Neuronal stem cell (in vitro differentiated cells): ENCODE results near the gene BCL2L12.

Experiments
- DNase-seq: peaks from one replicate; pipeline ENCODE4 v3.0.0-alpha.2; 2013; ENCODE audit warnings: low spot score
- H2AFZ ChIP-seq: one replicate; pipeline ENCODE4 v1.6.1; 2013; ENCODE audit warnings: mild to moderate bottlenecking, low read length, inconsistent platforms
- H2AK5ac ChIP-seq: 2 replicates; pipeline ENCODE4 v1.6.1; 2013; ENCODE audit warnings: low read depth, mild to moderate bottlenecking, inconsistent platforms, low read length, moderate library complexity, mixed read lengths
- H2BK120ac ChIP-seq: 2 replicates; pipeline ENCODE4 v1.6.1; 2013; ENCODE audit warnings: low read depth, mild to moderate bottlenecking, inconsistent platforms, low read length, moderate library complexity, mixed read lengths
- H2BK12ac ChIP-seq: one replicate; pipeline ENCODE4 v1.6.1; 2013; ENCODE audit warnings: low read length, inconsistent platforms
- H2BK15ac ChIP-seq: 2 replicates; pipeline ENCODE4 v1.6.1; 2013; ENCODE audit warnings: mild to moderate bottlenecking, low read length, inconsistent platforms, mixed read lengths
- H2BK5ac ChIP-seq: one replicate; pipeline ENCODE4 v1.6.1; 2013; ENCODE audit warnings: inconsistent platforms, mild to moderate bottlenecking, low read length, moderate library complexity
- H3K14ac ChIP-seq: one replicate; pipeline ENCODE4 v1.6.1; 2013; ENCODE audit warnings: low read length, inconsistent platforms
- H3K18ac ChIP-seq: 2 replicates; pipeline ENCODE4 v1.6.1; 2013; ENCODE audit warnings: low read length, inconsistent platforms
- H3K23ac ChIP-seq: 2 replicates; pipeline ENCODE4 v1.6.1; 2013; ENCODE audit warnings: low read depth, mild to moderate bottlenecking, mixed read lengths, low read length, inconsistent platforms; ENCODE audit not compliant: poor library complexity
- H3K27ac ChIP-seq: replicated peaks from 3 replicates; pipeline ENCODE4 v1.5.1; 2013; ENCODE audit warnings: low read length, inconsistent platforms
- H3K27me3 ChIP-seq, 3 experiments: 2 replicates each; pipeline ENCODE4 v1.6.1; 2013; ENCODE audit warnings: low read length in 3 of 3, mild to moderate bottlenecking in 2 of 3, inconsistent platforms in 1 of 3, low read depth in 1 of 3, mixed read lengths in 1 of 3, moderate library complexity in 1 of 3; ENCODE audit not compliant: control insufficient read depth in 3 of 3, insufficient read depth in 3 of 3
- H3K36me3 ChIP-seq, 2 donors: replicated peaks in 1 of 2; 2 replicates each; pipeline ENCODE4 v1.6.1; 2013; ENCODE audit warnings: low read length in 2 of 2; ENCODE audit not compliant: control insufficient read depth in 2 of 2, insufficient read depth in 2 of 2
- H3K4ac ChIP-seq: 2 replicates; pipeline ENCODE4 v1.6.1; 2013; ENCODE audit warnings: inconsistent platforms, mild to moderate bottlenecking, low read length, moderate library complexity
- H3K4me1 ChIP-seq, 2 donors: 1 replicate in 1 of 2; 2 replicates in 1 of 2; pipeline ENCODE4 v1.6.1; 2013; ENCODE audit warnings: low read length in 2 of 2, low read depth in 1 of 2; ENCODE audit not compliant: control insufficient read depth in 2 of 2, insufficient read depth in 1 of 2
- H3K4me2 ChIP-seq: one replicate; pipeline ENCODE4 v1.6.1; 2013; ENCODE audit warnings: mild to moderate bottlenecking, low read length, inconsistent platforms; ENCODE audit not compliant: insufficient read depth, poor library complexity, severe bottlenecking
- H3K4me3 ChIP-seq, 2 donors: 2 replicates each; pipeline ENCODE4 v1.5.1; 2013; ENCODE audit warnings: low read length in 2 of 2, mild to moderate bottlenecking in 2 of 2, inconsistent platforms in 1 of 2, moderate library complexity in 1 of 2
- H3K79me1 ChIP-seq: one replicate; pipeline ENCODE4 v1.6.1; 2013; ENCODE audit warnings: low read depth, mild to moderate bottlenecking, inconsistent platforms, low read length, moderate library complexity
- H3K9ac ChIP-seq: one replicate; pipeline ENCODE4 v1.6.1; 2013; ENCODE audit warnings: mild to moderate bottlenecking, low read depth, low read length, inconsistent platforms; ENCODE audit not compliant: poor library complexity
- H3K9me3 ChIP-seq, 2 donors: replicated peaks in 1 of 2; 2 replicates each; pipeline versions ENCODE3 to v1.6.1; 2013; ENCODE audit warnings: low read length in 2 of 2, mild to moderate bottlenecking in 2 of 2, inconsistent platforms in 1 of 2, low read depth in 1 of 2, mixed read lengths in 1 of 2, moderate library complexity in 1 of 2; ENCODE audit not compliant: control insufficient read depth in 2 of 2, insufficient read depth in 1 of 2
- H4K8ac ChIP-seq: one replicate; pipeline ENCODE4 v1.6.1; 2013; ENCODE audit warnings: low read depth, mild to moderate bottlenecking, inconsistent platforms, low read length, moderate library complexity
- H4K91ac ChIP-seq: one replicate; pipeline ENCODE4 v1.6.1; 2013; ENCODE audit warnings: low read length, low read depth, mild to moderate bottlenecking, inconsistent platforms; ENCODE audit not compliant: poor library complexity
- WGBS, 2 donors: extraction: QIAGEN DNeasy Blood & Tissue Kit; methylation state at CpG; one replicate each; pipeline ENCODE4 v1.1.7; 2013; ENCODE audit warnings: missing lambda C conversion rate in 2 of 2, mixed read lengths in 1 of 2; ENCODE audit not compliant: insufficient read length in 2 of 2, insufficient replicate concordance in 1 of 2; ENCODE audit errors: extremely low coverage in 2 of 2; 5-methylcytosine and 5-hydroxymethylcytosine counted together

Gene BCL2L12

GRCh38 chr19:49653466-49653806, 12.3 kb upstream of the BCL2L12 start:
- Histone ChIP-seq H3K9ac (no peak overlapping the region), H2BK15ac (no peak overlapping the region), H3K4ac (no peak overlapping the region), H3K4me3 (no peak overlapping the region), H3K79me1 (peaks cover 26% of the 10 kb centered on the region), H3K14ac (no peak overlapping the region), H3K18ac (no peak overlapping the region), H4K8ac (no peak overlapping the region), H2BK5ac (no peak overlapping the region), H2AFZ (no peak overlapping the region), H3K4me2 (no peak overlapping the region), H4K91ac (no peak overlapping the region), H2BK12ac (no peak overlapping the region), H3K9me3 (no peaks in the 10 kb centered on the region), H3K36me3 (peaks cover 59 to 90% of the 10 kb centered on the region in 2 donors), H3K27me3 (no peaks in the 10 kb centered on the region), H3K23ac (peak overlapping the region; percentile 31), H3K27ac (no peak overlapping the region), H2BK120ac (no peak overlapping the region), H3K4me1 (no peaks in the 10 kb centered on the region), H2AK5ac (no peak overlapping the region)
- WGBS, 2 donors, result no CpG with 5 or more reads among the region's 13 CpGs
- no peak for DNase-seq

DNA sequence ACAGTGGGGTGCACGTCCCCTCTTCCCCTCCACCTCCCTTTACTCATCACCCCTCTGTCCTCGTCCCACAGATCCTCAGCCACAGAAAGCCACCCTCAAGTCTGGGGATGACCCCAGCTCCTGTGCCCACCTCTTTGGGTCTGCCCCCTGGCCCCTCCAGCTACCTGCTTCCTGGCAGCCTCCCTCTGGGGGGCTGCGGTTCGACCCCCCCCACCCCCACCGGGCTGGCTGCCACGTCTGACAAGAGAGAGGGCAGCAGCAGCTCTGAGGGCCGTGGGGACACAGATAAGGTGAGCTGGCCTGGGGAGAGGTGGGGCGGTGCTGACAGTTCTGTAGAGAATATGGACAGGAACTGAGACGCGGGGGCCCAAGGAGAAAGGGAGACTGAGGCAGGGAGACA, 11.2 kb upstream of the BCL2L12 start:
- Histone ChIP-seq H3K4me3 (no peak overlapping the region), H2AFZ (no peak overlapping the region), H2BK12ac (no peak overlapping the region), H3K27ac (no peak overlapping the region), H3K4ac (no peak overlapping the region), H3K4me1 (no peaks in the 10 kb centered on the region), H3K4me2 (no peak overlapping the region), H3K14ac (no peak overlapping the region), H3K27me3 (no peaks in the 10 kb centered on the region), H2BK120ac (no peak overlapping the region), H3K23ac (no peak overlapping the region), H3K79me1 (peaks cover 25% of the 10 kb centered on the region), H3K18ac (peak overlapping the region; percentile 28), H2AK5ac (no peak overlapping the region), H2BK5ac (no peak overlapping the region), H4K91ac (no peak overlapping the region), H3K36me3 (peaks cover 66 to 92% of the 10 kb centered on the region in 2 donors), H3K9ac (no peak overlapping the region), H2BK15ac (no peak overlapping the region), H4K8ac (no peak overlapping the region), H3K9me3 (no peaks in the 10 kb centered on the region)
- WGBS, 2 donors, result no CpG with 5 or more reads among the region's 10 CpGs
- DNase-seq, result no peak

- no CpG with 5 or more reads among the region's 23 CpGs for WGBS, 2 donors
These were observed 9.9 kb upstream of the BCL2L12 start for GRCh38 chr19:49655570-49656455.

GRCh38 chr19:49656456-49657109, 9.2 kb upstream of the BCL2L12 start:
- Histone ChIP-seq H2AFZ (no peak overlapping the region), H3K27ac (no peak overlapping the region), H3K18ac (no peak overlapping the region), H3K36me3 (peaks cover 67 to 95% of the 10 kb centered on the region in 2 donors), H3K14ac (no peak overlapping the region), H3K4me3 (peak overlapping the region in 1 of 2 donors; percentile 51), H3K79me1 (peaks cover 23% of the 10 kb centered on the region), H3K9me3 (peaks cover 4 to 5% of the 10 kb centered on the region in 2 donors), H3K4ac (no peak overlapping the region), H2AK5ac (no peak overlapping the region), H2BK120ac (no peak overlapping the region), H3K23ac (peak overlapping the region; percentile 34), H2BK15ac (no peak overlapping the region), H4K91ac (no peak overlapping the region), H3K4me2 (no peak overlapping the region), H2BK5ac (no peak overlapping the region), H3K4me1 (no peaks in the 10 kb centered on the region), H2BK12ac (no peak overlapping the region), H3K27me3 (no peaks in the 10 kb centered on the region), H4K8ac (no peak overlapping the region), H3K9ac (no peak overlapping the region)
- DNase-seq, result no peak
- WGBS, 2 donors, result no CpG with 5 or more reads among the region's 17 CpGs

More at GRCh38 chr19:49655570-49656455, 9.9 kb upstream of the BCL2L12 start:
- Histone ChIP-seq H3K23ac (peak overlapping the region; percentile 34), H3K14ac (no peak overlapping the region), H4K8ac (no peak overlapping the region), H3K4me1 (no peaks in the 10 kb centered on the region), H4K91ac (no peak overlapping the region), H3K27me3 (no peaks in the 10 kb centered on the region), H3K27ac (no peak overlapping the region), H2AFZ (no peak overlapping the region), H3K9me3 (peaks cover 4 to 5% of the 10 kb centered on the region in 2 donors), H2BK120ac (no peak overlapping the region), H3K9ac (no peak overlapping the region), H2BK5ac (no peak overlapping the region), H2BK15ac (no peak overlapping the region), H3K4me2 (no peak overlapping the region), H2AK5ac (no peak overlapping the region), H3K4me3 (no peak overlapping the region), H3K79me1 (peaks cover 23% of the 10 kb centered on the region), H3K18ac (no peak overlapping the region), H3K36me3 (peaks cover 64 to 92% of the 10 kb centered on the region in 2 donors), H3K4ac (no peak overlapping the region), H2BK12ac (no peak overlapping the region)
- no peak for DNase-seq
